HG03460 (cell line): Measurements from ENCODE around the gene GRK5.
"Not testable (repeated sequence)": the region's sequence is repeated elsewhere in the genome, so short reads cannot be mapped to it uniquely, and the experiment has no call there.

Experiments
- ATAC-seq: cut with Tn5 transposase; IDR thresholded peaks from one replicate; pipeline ENCODE4 v1.9.1; 2021; ENCODE audit not compliant: unreplicated experiment

GRK5 gene

DNA sequence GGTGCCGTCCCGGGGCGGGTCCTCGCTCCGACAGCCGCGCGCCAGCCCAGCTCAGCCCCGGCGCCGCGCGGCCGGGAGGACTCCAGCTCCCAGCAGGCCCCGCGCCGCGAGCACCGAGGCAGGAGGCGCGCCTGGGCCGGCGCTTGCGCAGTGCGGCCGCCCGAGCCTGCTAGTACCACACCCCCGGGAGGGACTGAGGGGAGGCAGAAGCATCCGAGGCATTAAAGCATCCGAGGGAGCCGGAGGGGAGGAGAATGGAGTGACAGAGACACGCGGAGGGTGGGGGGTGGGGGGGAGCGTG lies at the start of gene GRK5:
Gene GRK5, plus strand, starts transcription at position 206 of the 301 bp plus-strand sequence. CDS start 347 bp downstream, outside the sequence.
- ATAC-seq: peak; percentile 65

DNA sequence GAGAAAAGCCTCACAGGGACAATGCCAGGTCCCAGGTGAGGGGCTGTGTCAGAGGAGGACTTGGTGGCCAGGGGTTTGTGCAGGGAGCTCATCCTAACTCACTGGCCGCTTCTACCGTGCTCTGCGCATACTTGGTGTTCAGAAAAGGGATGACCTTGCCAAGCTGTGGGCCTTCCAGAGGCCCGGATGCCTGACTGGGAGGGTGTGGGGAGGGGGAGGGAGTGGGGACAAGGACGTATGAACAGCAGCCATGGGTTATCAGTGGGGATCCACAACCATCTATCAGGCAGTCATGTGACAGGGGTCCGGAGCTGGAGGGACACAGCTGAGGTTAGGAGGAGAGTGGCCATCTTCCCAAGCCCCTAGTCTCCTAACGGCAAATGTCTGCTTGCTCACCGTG lies 48.0 kb upstream of the GRK5 start:
- no peak for ATAC-seq

GRCh38 chr10:119161680-119162451 lies 45.5 kb upstream of the GRK5 start:
- no peak for ATAC-seq

DNA sequence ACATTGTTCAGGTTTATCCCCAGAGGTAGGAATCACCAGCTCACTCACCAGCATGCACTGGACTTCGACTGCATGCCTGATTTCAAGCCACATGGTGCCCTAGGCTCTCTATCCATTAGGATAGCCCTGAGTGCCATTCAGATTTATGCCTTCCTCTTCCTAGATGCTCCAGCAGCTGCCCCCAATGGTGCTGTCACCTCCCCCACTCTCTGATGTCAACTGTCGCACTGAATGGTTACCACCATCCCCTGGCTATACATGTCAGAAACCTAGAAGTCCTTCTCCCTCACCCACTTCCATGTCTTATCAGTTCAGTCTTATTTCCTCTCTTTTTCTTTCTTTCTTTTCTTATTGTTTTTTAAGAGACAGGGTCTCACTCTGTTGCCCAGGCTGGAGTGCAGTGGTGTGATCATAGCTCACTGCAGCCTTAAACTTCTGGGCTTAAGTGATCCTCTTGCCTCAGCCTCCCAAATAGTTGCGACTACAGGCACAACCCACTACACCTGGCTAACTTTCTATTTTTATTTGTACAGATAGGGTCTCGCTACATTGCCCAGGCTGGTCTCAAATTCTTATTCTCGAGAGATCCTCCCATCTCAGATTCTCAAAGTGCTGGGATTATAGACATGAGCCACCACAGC lies 44.8 kb upstream of the GRK5 start:
- no peak for ATAC-seq

- peak; percentile 91 for ATAC-seq
Observed at GRCh38 chr10:119165171-119166117, 41.9 kb upstream of the GRK5 start, which contains the start of gene SFXN4. Gene SFXN4 (minus strand): TSS chr10:119165714. CDS start chr10:119165647, 67 bp downstream.

DNA sequence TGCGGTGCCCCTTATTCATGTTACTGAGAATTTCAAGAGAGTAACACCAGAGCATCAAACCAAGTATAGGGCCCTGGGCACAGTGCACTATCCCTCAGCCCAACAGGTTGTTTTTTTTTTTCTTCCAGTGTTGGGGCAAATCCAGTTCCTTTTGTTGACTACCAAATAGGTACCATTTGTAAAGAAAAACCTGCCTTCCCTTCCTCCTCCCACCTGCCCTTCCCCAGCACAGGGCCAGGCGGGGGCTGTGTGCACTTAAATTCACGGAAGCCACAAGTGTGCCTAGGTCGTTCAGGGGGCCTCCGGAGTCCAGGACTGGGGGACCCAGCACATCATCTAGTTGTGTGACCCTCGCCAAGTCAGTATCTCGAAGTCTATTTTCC lies 41.3 kb upstream of the GRK5 start:
- ATAC-seq: peak; percentile 10

DNA sequence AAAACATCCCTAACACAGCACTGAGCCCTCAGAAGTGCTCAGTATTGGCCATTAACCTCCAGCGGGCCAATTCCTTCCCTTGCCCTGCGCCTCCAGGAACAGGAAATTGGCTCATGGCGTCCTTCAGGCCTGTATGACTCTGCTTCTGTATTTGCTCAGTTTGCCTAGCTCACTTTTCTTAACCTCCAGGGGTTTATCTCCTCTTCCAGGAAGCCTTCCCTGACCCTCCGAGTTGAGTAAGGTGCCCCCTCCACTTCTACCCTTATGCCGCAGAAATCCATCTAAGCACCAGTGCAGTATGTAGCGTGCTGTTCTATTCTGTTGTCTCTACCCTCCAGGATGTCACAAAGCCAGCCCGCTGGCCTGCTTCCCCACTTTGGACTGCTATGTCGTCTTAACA lies 40.8 kb upstream of the GRK5 start:
- ATAC-seq: no peak

- no peak for ATAC-seq
Observed at GRCh38 chr10:119167041-119167440, 40.3 kb upstream of the GRK5 start.

DNA sequence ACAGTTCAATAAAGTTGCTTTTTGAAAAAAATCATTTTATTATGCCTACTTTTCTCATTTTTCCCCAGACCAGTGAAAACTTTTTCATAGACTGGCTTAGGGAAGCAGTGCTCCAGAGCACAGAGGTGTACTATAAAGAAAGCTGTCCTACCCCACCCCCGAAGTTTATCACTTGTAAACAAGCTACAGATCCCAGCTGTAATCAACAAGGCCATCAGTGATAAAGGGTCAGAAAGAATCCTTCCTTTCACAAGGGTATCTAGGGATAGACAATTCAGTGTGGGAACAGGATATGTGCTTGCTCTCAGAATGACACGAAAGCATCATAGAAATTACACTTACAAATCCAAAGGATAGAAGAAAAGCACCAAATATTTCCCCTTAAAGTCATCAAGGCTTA lies 33.3 kb upstream of the GRK5 start:
- ATAC-seq: no peak

- no peak for ATAC-seq
Observed at GRCh38 chr10:119176166-119176565, 31.2 kb upstream of the GRK5 start.

DNA sequence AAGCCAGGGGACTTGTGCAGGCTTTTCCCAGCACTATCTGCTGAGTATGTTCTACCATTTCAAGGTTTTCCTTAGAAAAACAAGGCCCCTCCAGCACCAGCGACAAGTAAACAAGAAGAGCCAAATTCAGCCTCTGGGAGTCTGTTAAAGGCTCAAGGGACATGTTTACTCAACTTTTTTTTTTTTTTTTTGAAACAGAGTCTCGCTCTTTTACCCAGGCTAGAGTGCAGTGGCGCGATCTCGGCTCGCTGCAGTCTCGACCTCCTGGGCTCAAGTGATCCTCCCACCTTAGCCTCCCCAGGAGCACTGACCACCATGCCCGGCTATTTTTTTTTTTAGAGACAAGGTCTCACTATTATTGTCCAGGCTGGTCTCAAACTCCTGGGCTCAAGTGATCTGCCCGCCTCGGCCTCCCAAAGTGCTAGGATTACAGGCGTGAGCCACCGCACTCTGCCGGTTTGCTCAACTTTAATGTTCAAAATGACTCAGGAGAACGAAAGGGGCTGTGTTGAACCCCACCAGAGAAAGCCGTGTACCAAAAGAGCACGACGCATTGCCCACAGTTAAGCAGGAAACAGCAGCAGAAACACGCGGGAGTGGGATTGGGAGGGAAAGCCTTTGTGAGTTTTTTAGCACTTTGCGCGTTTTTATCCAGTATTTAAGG lies 29.5 kb upstream of the GRK5 start:
- ATAC-seq: peak; percentile 19

DNA sequence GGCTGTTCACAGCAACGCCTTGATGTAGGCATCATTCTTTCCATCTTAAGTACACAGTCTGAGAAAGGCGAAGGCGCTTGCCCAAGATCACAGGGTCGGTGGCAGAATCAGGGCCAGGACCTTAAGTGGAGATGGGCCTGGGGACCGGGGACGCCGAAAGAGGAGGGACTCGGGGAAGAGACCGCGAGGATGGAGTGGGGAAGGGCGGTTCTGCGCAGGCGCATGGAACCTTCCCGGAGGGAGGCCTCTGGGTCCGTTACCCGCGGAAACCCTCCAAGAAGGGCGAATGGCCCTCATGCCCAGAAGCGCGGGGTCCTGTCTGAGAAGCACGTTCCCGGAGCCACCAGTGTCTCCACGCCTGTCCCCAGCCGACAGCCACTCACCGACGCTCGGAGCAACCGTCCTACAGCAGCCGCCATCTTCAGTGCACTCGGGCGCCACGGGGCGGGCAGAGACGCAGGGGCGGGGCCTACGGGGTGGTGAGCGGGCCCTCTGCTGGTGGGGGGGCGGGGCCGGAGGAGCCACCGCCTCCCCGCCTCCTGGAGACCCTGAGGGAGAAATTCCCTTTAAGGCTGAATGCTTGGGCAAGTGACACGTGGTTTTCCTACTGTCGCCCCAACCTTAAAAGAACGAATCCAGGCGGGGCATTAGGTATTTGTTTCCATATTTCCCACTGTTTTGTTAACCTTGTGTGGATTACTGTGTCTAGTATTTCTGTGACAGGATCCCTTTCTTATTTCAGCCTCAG lies 28.8 kb upstream of the GRK5 start, which contains the start of gene PRDX3:
Gene PRDX3, minus strand, starts transcription at position 441 of the 748 bp plus-strand sequence. Its CDS starts 22 bp downstream, at position 419.
- peak; percentile 88 for ATAC-seq

DNA sequence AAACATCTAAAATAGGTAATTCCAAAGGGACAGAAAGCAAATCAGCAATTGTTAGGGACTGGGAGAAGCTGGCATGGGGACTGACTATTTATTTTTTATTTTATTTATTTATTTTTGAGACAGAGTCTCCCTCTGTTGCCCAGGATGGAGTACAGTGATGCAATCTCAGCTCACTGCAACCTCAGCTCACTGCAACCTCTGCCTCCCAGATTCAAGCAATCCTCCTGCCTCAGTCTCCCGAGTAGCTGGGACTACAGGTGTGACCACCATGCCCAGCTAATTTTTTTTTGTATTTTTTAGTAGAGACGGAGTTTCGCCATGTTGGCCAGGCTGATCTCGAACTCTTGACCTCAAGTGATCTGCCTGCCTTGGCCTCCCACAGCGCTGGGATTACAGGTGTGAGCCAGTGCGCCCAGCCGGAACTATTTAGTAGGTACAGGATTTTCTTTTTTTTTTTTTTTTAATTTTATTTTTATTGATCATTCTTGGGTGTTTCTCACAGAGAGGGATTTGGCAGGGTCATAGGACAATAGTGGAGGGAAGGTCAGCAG lies 26.4 kb upstream of the GRK5 start:
- ATAC-seq: not testable (repeated sequence)

GRCh38 chr10:119183664-119184412 lies 23.5 kb upstream of the GRK5 start:
- no peak for ATAC-seq

GRCh38 chr10:119189811-119190282 lies 17.5 kb upstream of the GRK5 start:
- no peak for ATAC-seq

- no peak for ATAC-seq
Observed at GRCh38 chr10:119190353-119190752, 17.0 kb upstream of the GRK5 start.

- no peak for ATAC-seq
Observed at GRCh38 chr10:119190954-119191785, 16.2 kb upstream of the GRK5 start.

DNA sequence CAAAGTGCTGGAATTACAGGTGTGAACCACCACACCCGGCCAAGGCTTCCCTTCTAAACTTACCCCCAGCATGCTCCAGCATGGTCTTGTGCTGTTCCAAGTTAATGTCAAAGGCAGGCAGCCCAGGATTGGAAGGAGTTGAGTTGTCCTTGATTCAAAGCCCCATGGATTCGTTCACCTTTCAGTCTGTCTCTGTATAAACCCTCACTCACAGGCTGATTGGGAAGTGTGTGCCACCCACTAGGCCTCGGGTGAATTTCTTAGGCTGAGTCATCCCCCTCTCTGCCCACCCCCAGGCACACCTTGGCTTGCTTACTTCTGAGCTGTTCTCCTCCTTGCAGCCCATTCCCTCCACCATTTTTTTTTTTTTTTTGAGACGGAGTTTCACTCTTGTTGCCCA lies 15.5 kb upstream of the GRK5 start:
- ATAC-seq: no peak
